HK-2 (cell line): ENCODE results near the gene PAPLN.
A peak's percentile ranks its signal among the peaks of the same experiment; 100 is the strongest.
"Not testable (repeated sequence)": the region's sequence is repeated elsewhere in the genome, so short reads cannot be mapped to it uniquely, and the experiment has no call there.

Experiments
- DNase-seq: peaks from one replicate; pipeline ENCODE4 v3.0.0-alpha.2; 2018; ENCODE audit not compliant: unreplicated experiment

Gene PAPLN

GRCh38 chr14:73237219-73237785, at the start of gene PAPLN:
TSS of gene PAPLN (plus strand) at chr14:73237506. CDS start at chr14:73239779, 2,273 bp downstream.
- DNase-seq: peak; percentile 90

- DNase-seq: peak; percentile 38
Measured at GRCh38 chr14:73188501-73188911, 48.8 kb upstream of the PAPLN start.

GRCh38 chr14:73189651-73190050, 47.7 kb upstream of the PAPLN start:
- no peak for DNase-seq

- no peak for DNase-seq
Measured at GRCh38 chr14:73191441-73191840, 45.9 kb upstream of the PAPLN start.

GRCh38 chr14:73194306-73194705, 43.0 kb upstream of the PAPLN start:
- DNase-seq: not testable (repeated sequence)

GRCh38 chr14:73198253-73198652, 39.1 kb upstream of the PAPLN start:
- no peak for DNase-seq

- DNase-seq: no peak
Measured at GRCh38 chr14:73203527-73203926, 33.8 kb upstream of the PAPLN start.

GRCh38 chr14:73207615-73208014, 29.7 kb upstream of the PAPLN start:
- no peak for DNase-seq

GRCh38 chr14:73208390-73208789, 28.9 kb upstream of the PAPLN start:
- DNase-seq: no peak

GRCh38 chr14:73208846-73209245, 28.5 kb upstream of the PAPLN start:
- DNase-seq: no peak

GRCh38 chr14:73209953-73210352, 27.4 kb upstream of the PAPLN start:
- DNase-seq: no peak

GRCh38 chr14:73211251-73212040, 25.9 kb upstream of the PAPLN start:
- no peak for DNase-seq

GRCh38 chr14:73216030-73216429, 21.3 kb upstream of the PAPLN start:
- DNase-seq: no peak

GRCh38 chr14:73217411-73217810, 19.9 kb upstream of the PAPLN start:
- no peak for DNase-seq

- no peak for DNase-seq
Measured at GRCh38 chr14:73220061-73220460, 17.2 kb upstream of the PAPLN start.

GRCh38 chr14:73220634-73221033, 16.7 kb upstream of the PAPLN start:
- no peak for DNase-seq

GRCh38 chr14:73221945-73222344, 15.4 kb upstream of the PAPLN start:
- no peak for DNase-seq

- DNase-seq: no peak
Measured at GRCh38 chr14:73223049-73223448, 14.3 kb upstream of the PAPLN start.

GRCh38 chr14:73225496-73225895, 11.8 kb upstream of the PAPLN start:
- no peak for DNase-seq

GRCh38 chr14:73227812-73228781, 9.2 kb upstream of the PAPLN start:
- DNase-seq: peak; percentile 94

- no peak for DNase-seq
Measured at GRCh38 chr14:73230051-73230450, 7.3 kb upstream of the PAPLN start.
